HG03460 (cell line): ENCODE results near the gene TTC23.

Experiments used
- ATAC-seq: cut with Tn5 transposase; IDR thresholded peaks from one replicate; pipeline ENCODE4 v1.9.1; 2021; ENCODE audit not compliant: unreplicated experiment

Gene TTC23

GRCh38 chr15:99140590-99140989 lies 108.8 kb downstream of the TTC23 start:
- ATAC-seq: no peak

- no peak for ATAC-seq
These were observed 110.1 kb downstream of the TTC23 start for GRCh38 chr15:99139276-99139675.

- no peak for ATAC-seq
These were observed 110.8 kb downstream of the TTC23 start for GRCh38 chr15:99138491-99138982.

- ATAC-seq: no peak
These were observed 111.5 kb downstream of the TTC23 start for GRCh38 chr15:99137877-99138276.

- ATAC-seq: no peak
These were observed 112.3 kb downstream of the TTC23 start for GRCh38 chr15:99137111-99137546.

GRCh38 chr15:99135194-99135593 lies 114.2 kb downstream of the TTC23 start:
- ATAC-seq: peak; percentile 70

GRCh38 chr15:99134317-99134821 lies 115.0 kb downstream of the TTC23 start:
- ATAC-seq: no peak

- no peak for ATAC-seq
These were observed 116.6 kb downstream of the TTC23 start for GRCh38 chr15:99132634-99133287.

- ATAC-seq: no peak
These were observed 117.3 kb downstream of the TTC23 start for GRCh38 chr15:99132122-99132521.

GRCh38 chr15:99131441-99132023 lies 117.8 kb downstream of the TTC23 start:
- no peak for ATAC-seq

GRCh38 chr15:99130765-99131440 lies 118.5 kb downstream of the TTC23 start:
- ATAC-seq: no peak

GRCh38 chr15:99130314-99130713 lies 119.1 kb downstream of the TTC23 start:
- no peak for ATAC-seq

GRCh38 chr15:99129644-99130043 lies 119.7 kb downstream of the TTC23 start:
- ATAC-seq: no peak

- no peak for ATAC-seq
These were observed 121.0 kb downstream of the TTC23 start for GRCh38 chr15:99128411-99128810.

- ATAC-seq: no peak
These were observed 121.6 kb downstream of the TTC23 start for GRCh38 chr15:99127773-99128172.

- no peak for ATAC-seq
These were observed 122.5 kb downstream of the TTC23 start for GRCh38 chr15:99126930-99127329.

GRCh38 chr15:99126131-99126588 lies 123.2 kb downstream of the TTC23 start:
- ATAC-seq: no peak

GRCh38 chr15:99125061-99125891 lies 124.1 kb downstream of the TTC23 start:
- ATAC-seq: no peak

- no peak for ATAC-seq
These were observed 124.7 kb downstream of the TTC23 start for GRCh38 chr15:99124641-99125040.

- no peak for ATAC-seq
These were observed 125.5 kb downstream of the TTC23 start for GRCh38 chr15:99123713-99124451.
